LNCaP clone FGC (cell line): ENCODE results near the gene METTL26.

Experiments
- DNase-seq: peaks from one replicate; pipeline ENCODE4 v3.0.0-alpha.2; 2011; ENCODE audit warnings: low read depth
- H3K4me3 ChIP-seq: 2 replicates; pipeline ENCODE4 v1.5.1; 2011; ENCODE audit warnings: mild to moderate bottlenecking, low read depth, low read length, control low read depth
- TF ChIP-seq, protein P1 (sequence below): IDR thresholded peaks from 2 replicates; pipeline ENCODE4 v1.5.1; 2012; ENCODE audit warnings: mild to moderate bottlenecking; ENCODE audit not compliant: control insufficient read depth, insufficient read depth; ENCODE audit errors: extremely low read depth

The METTL26 gene

DNA sequence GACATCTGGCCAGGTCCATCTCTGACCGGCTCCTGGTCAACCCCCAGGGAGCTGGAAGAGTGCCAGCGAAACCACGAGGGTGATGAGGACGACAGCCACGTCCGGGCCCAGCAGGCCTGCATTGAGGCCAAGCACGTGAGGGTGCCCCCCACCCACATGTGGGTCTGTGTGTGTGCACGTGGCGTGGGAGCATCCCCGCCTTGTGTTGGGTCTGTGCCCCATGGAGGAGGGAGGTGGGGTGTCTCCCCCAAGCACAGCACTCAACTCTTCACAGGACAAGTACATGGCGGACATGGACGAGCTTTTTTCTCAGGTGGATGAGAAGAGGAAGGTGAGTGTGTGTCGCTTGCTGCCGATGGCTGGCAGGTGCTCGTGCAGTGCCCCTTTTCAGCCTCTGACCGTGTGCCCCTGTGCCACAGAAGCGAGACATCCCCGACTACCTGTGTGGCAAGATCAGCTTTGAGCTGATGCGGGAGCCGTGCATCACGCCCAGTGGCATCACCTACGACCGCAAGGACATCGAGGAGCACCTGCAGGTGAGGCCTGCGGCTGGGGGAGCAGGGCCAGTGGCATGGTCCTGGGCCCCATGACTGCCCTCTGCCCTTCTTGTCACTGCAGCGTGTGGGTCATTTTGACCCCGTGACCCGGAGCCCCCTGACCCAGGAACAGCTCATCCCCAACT lies 45.8 kb upstream of the METTL26 start:
- DNase-seq = no peak
- H3K4me3 ChIP-seq = peak overlapping the region; percentile 72
- TF ChIP-seq, protein P1, sequence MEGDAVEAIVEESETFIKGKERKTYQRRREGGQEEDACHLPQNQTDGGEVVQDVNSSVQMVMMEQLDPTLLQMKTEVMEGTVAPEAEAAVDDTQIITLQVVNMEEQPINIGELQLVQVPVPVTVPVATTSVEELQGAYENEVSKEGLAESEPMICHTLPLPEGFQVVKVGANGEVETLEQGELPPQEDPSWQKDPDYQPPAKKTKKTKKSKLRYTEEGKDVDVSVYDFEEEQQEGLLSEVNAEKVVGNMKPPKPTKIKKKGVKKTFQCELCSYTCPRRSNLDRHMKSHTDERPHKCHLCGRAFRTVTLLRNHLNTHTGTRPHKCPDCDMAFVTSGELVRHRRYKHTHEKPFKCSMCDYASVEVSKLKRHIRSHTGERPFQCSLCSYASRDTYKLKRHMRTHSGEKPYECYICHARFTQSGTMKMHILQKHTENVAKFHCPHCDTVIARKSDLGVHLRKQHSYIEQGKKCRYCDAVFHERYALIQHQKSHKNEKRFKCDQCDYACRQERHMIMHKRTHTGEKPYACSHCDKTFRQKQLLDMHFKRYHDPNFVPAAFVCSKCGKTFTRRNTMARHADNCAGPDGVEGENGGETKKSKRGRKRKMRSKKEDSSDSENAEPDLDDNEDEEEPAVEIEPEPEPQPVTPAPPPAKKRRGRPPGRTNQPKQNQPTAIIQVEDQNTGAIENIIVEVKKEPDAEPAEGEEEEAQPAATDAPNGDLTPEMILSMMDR = no peak

DNA sequence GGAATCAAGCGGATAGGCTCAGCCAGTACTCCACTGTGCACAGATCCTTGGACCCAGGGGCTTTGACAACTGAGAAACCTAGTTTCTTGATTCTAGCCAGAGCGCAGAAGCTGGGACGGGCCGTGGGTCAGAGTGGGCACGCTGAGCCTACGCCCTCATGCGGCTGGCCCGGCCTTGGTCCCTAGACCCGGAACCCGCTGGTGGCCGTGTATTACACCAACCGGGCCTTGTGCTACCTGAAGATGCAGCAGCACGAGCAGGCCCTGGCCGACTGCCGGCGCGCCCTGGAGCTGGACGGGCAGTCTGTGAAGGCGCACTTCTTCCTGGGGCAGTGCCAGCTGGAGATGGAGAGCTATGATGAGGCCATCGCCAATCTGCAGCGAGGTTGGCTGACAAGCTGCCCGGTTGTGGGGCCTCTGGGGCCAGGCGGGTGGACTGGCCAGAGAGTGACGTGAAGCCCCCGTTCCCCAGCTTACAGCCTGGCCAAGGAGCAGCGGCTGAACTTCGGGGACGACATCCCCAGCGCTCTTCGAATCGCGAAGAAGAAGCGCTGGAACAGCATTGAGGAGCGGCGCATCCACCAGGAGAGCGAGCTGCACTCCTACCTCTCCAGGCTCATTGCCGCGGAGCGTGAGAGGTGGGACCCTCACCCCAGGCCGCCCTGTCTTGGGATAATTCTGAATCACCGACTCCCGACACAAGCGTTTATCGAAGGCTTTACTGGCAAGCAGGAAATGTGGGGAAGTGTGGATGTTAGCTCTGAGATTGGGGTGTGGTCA lies 45.1 kb upstream of the METTL26 start:
- DNase-seq = peak; percentile 70
- peak overlapping the region; percentile 72 for H3K4me3 ChIP-seq
- TF ChIP-seq, protein P1 = peak; percentile 19; the same call in 1 of the 2 replicates

DNA sequence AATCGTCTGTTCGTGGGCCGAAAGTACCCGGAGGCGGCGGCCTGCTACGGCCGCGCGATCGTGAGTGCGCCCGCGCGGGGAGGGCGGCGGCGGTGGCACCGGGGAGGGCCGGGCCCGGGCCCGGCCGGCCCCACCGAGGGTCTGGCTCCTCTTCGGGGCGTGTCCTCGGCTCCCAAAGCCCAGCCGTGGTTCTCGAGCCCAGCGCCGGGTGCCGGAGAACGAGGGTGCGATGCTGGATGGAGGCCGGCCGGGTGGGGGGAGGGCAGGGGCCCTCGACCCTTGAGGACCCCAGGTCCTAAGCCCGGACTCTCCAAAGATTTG lies 44.5 kb upstream of the METTL26 start:
- TF ChIP-seq, protein P1 = no peak
- DNase-seq = no peak
- H3K4me3 ChIP-seq = peak overlapping the region; percentile 72

DNA sequence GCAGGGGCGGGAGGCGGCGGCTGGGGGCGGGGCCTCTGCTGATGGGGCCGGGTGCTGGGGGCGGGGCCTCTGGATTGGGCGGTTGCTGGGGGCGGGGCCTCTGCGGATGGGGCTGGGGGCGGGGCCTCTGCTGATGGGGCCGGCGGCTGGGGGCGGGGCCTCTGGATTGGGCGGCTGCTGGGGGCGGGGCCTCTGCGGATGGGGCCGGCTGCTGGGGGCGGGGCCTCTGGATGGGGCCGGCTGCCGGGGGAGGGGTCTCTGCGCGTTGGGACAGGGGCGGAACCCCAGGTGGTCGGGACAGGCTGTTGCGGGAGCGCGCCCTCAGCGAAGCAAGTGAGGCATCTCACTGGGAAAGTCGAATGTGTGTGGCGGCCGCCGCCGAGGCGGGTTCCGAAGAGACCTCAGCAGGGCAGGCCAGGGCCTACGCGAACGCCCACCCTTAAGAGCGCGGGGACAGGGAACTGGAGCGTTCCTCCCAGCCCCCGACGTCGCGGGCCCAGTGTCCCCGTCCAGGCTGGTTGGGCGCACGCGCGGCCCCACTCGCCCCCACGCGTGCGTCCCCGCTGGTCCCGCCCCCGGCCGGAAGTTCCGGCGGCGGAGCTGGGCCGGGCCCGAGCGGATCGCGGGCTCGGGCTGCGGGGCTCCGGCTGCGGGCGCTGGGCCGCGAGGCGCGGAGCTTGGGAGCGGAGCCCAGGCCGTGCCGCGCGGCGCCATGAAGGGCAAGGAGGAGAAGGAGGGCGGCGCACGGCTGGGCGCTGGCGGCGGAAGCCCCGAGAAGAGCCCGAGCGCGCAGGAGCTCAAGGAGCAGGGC lies 43.9 kb upstream of the METTL26 start, which contains the start of gene STUB1:
Gene STUB1, plus strand, starts transcription at position 597 of the 811 bp plus-strand sequence. Its CDS starts 116 bp downstream, at position 713.
- no peak for DNase-seq
- H3K4me3 ChIP-seq = peak within 1 kb of the TSS; percentile 72
- TF ChIP-seq, protein P1 = no peak

DNA sequence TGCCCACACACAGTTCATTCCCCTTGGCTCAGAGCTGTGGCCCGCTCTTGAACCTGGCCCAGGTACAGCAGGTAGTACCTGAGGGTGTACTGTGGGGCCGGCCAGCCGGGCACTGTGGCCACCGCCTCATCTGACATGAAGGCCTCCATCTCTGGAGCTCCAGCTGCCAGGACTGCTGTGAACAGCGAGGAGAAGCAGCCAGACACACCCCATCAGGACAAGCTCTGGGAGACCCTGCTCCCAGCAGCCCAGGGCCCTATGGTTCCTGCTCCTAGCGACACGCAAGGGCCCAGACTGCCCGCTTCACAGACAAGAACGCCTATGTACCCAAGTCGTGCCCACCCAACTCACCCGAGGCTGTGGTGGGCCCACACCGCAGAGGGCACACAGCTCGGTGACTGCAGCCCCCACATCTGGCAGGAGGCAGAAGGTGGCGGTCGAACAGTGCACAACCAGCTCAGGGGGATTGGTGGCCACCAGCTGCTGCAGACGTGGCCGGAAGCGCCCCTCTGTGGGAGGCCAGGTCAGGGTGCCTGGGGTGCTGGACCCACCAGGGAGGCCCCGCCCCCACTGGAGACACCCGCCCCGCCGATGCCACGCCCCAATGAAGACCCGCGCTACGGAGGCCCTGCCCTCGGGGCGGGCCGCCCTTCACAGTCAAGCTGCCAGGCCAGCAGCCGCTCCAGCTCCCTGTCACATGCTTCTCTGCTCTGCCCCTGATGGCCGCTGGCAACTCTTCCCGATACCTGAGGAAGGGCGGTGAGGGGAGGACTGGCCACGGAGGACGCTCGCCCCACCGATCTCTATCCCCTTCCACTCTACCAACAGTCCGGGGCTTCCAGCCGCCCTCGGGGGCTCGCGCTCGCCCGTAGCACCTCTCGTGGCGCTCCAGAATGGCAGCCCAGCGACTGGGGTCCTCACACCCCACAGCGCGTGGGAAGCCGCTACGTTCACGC lies 43.0 kb upstream of the METTL26 start:
- peak overlapping the region; percentile 52 for H3K4me3 ChIP-seq
- peak; percentile 59 for DNase-seq
- TF ChIP-seq, protein P1 = no peak
